ENCODE measurements around the gene NFATC2.

GRCh38 chr20:51388227-51388626, 154.3 kb downstream of the NFATC2 start:
- TF ChIP-seq CTCF (IDR thresholded peaks at IDR 0.05; ENCODE audit: low read length) (no peak), EZH2 (IDR thresholded peaks at IDR 0.05; ENCODE audit: borderline replicate concordance, low read length) (no peak)
